ENCODE data around the gene DBR1. TPM values are rescaled to one million over a fixed set of nuclear protein-coding genes. Genes with fewer than 3 reads are reported as not detected.

The DBR1 gene
- total RNA-seq, 1 experiment from 2014 or later: 18.4 TPM

DNA sequence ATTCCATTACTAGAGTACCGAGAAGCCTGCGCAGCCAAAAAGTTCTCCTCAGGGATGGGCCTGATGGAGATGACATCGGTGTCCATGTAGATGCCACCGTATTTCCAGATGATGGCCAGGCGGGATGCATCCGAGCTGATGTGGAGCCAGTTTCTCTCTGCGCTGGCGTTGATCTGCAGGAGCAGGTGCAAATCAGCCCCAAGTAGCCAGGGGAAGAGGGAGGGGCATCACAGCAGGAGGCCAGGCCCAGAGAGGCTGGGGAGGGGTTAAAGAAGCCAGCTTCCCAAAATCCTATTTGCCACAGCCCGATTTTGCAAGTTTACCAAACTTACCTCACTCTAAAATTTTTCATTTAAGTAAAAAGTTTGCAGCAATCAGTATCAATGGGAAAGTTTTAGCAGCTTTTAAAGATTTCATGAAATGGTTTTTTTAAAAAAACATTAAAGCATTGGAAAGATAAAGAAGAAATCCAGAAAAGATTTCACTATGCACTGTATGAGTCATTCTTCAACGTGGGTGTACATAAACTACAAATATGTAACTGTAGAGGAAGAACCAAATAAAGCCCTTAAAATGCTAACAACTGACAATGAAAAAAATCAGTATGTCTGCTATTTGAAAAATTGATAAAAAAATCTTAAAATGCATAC lies 49.9 kb downstream of the DBR1 start:
- no peak overlapping the region for H2AFZ ChIP-seq
- no peak for TF ChIP-seq EZH2 (IDR thresholded peaks at IDR 0.05; ENCODE audit: low read depth)
- TF ChIP-seq, protein P1, sequence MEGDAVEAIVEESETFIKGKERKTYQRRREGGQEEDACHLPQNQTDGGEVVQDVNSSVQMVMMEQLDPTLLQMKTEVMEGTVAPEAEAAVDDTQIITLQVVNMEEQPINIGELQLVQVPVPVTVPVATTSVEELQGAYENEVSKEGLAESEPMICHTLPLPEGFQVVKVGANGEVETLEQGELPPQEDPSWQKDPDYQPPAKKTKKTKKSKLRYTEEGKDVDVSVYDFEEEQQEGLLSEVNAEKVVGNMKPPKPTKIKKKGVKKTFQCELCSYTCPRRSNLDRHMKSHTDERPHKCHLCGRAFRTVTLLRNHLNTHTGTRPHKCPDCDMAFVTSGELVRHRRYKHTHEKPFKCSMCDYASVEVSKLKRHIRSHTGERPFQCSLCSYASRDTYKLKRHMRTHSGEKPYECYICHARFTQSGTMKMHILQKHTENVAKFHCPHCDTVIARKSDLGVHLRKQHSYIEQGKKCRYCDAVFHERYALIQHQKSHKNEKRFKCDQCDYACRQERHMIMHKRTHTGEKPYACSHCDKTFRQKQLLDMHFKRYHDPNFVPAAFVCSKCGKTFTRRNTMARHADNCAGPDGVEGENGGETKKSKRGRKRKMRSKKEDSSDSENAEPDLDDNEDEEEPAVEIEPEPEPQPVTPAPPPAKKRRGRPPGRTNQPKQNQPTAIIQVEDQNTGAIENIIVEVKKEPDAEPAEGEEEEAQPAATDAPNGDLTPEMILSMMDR (conservative IDR thresholded peaks at IDR 0.05): no peak
- no peaks in the 10 kb centered on the region for H3F3A ChIP-seq (ENCODE audit: insufficient read depth, low read depth)
- H3K4me1 ChIP-seq (replicated peaks; ENCODE audit: insufficient read depth): no peaks in the 10 kb centered on the region
- ChIA-PET POLR2A (ENCODE audit: unreplicated experiment) (no interaction called here), CTCF (no interaction called here)
- no peaks in the 10 kb centered on the region; the same call in 1 of the 2 replicates for H3K27me3 ChIP-seq (ENCODE audit: insufficient read depth, low read depth)
- no peaks in the 10 kb centered on the region for H3K9me2 ChIP-seq (ENCODE audit: insufficient read depth)
- DNase-seq: no peak
- H3K27ac ChIP-seq: no peak overlapping the region
- no peak overlapping the region for H3K4me3 ChIP-seq
- no peaks in the 10 kb centered on the region for H3K36me3 ChIP-seq (ENCODE audit: low read depth)
- BruUV-seq (replicated peaks): no TSS peak
- H4K20me1 ChIP-seq (ENCODE audit: insufficient read depth): no peaks in the 10 kb centered on the region
- no peaks in the 10 kb centered on the region; the same call in 1 of the 2 replicates for H3K9me3 ChIP-seq (ENCODE audit: insufficient read depth, low read depth)
- intact Hi-C loops (cut with micrococcal nuclease; ENCODE audit: unreplicated experiment): no loop called here
- H3K79me2 ChIP-seq (ENCODE audit: low read depth): no peaks in the 10 kb centered on the region
- H3K4me2 ChIP-seq: no peak overlapping the region

DNA sequence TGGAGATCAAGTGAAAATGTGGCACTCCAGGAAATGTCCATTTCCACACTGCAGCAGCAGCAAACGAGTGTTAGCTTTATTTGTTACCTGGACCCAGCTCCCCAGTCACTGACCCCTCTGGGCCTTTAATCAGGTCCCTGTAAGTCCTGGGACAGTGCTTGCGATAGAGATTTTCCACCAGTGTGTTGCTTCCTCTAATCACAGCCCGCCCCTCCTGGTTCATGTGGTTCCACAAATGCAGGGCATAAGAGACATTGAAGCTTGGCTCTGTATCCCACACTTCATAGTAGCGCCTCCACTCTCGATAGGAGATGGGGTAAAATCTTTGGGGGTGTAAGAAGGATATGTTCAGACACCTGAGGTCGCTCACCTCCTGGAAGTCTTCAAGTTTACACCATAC lies 50.5 kb downstream of the DBR1 start:
- H3K27ac ChIP-seq: no peak overlapping the region
- no peak for DNase-seq
- H3K9me2 ChIP-seq (ENCODE audit: insufficient read depth): no peaks in the 10 kb centered on the region
- no peaks in the 10 kb centered on the region for H3F3A ChIP-seq (ENCODE audit: insufficient read depth, low read depth)
- intact Hi-C loops (cut with micrococcal nuclease; ENCODE audit: unreplicated experiment): no loop called here
- no peaks in the 10 kb centered on the region for H4K20me1 ChIP-seq (ENCODE audit: insufficient read depth)
- H3K27me3 ChIP-seq (ENCODE audit: insufficient read depth, low read depth): no peaks in the 10 kb centered on the region
- no peak overlapping the region for H3K4me3 ChIP-seq
- no peak for TF ChIP-seq EZH2 (IDR thresholded peaks at IDR 0.05; ENCODE audit: low read depth)
- TF ChIP-seq, protein P1 (conservative IDR thresholded peaks at IDR 0.05): no peak
- no peaks in the 10 kb centered on the region for H3K79me2 ChIP-seq (ENCODE audit: low read depth)
- ChIA-PET POLR2A (ENCODE audit: unreplicated experiment) (no interaction called here), CTCF (no interaction called here)
- H2AFZ ChIP-seq: no peak overlapping the region
- H3K9me3 ChIP-seq (ENCODE audit: insufficient read depth, low read depth): no peaks in the 10 kb centered on the region; the same call in 1 of the 2 replicates
- no peak overlapping the region for H3K4me2 ChIP-seq
- BruUV-seq (replicated peaks): no TSS peak
- no peaks in the 10 kb centered on the region for H3K4me1 ChIP-seq (replicated peaks; ENCODE audit: insufficient read depth)
- no peaks in the 10 kb centered on the region for H3K36me3 ChIP-seq (ENCODE audit: low read depth)

DNA sequence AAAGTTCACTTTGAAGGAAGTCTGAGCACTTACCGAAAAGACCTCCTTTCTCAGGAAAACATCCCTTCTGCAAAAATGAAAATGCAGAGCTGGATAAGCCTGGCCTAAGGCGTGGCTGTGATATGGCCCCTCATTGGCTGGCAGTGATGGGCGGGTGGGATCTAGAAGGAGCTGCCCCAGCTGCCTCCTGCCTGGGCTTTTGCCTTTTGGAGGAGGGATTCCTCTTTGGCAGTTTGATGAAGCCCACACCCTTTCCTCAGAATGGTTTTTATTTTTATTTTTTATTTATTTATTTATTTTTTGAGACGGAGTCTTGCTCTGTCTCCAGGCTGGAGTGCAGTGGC lies 55.3 kb downstream of the DBR1 start:
- no TSS peak for BruUV-seq (replicated peaks)
- Histone ChIP-seq H3K9me2 (ENCODE audit: insufficient read depth) (no peaks in the 10 kb centered on the region), H3K4me1 (replicated peaks; ENCODE audit: insufficient read depth) (peaks cover 3% of the 10 kb centered on the region), H3K4me2 (no peak overlapping the region), H3K36me3 (ENCODE audit: low read depth) (no peaks in the 10 kb centered on the region), H3K9me3 (ENCODE audit: insufficient read depth, low read depth) (no peaks in the 10 kb centered on the region; the same call in 1 of the 2 replicates), H3K4me3 (no peak overlapping the region), H4K20me1 (ENCODE audit: insufficient read depth) (no peaks in the 10 kb centered on the region), H3K27me3 (ENCODE audit: insufficient read depth, low read depth) (no peaks in the 10 kb centered on the region), H2AFZ (no peak overlapping the region), H3K79me2 (ENCODE audit: low read depth) (0 out of 2 replicates have a peak, but pooled peaks cover 2% of the 10 kb centered on the region), H3F3A (ENCODE audit: insufficient read depth, low read depth) (peaks cover 8% of the 10 kb centered on the region; the same call in 1 of the 2 replicates), H3K27ac (no peak overlapping the region)
- no peak for DNase-seq
- CTCF ChIA-PET: interaction anchor here (0.6 to 1.3 kb wide), 3 partner anchors 50 to 1378 kb away, joined by 3 to 7 read pairs (median 3); no protein-coding TSS in a partner anchor
- POLR2A ChIA-PET (ENCODE audit: unreplicated experiment): no interaction called here
- TF ChIP-seq EZH2 (IDR thresholded peaks at IDR 0.05; ENCODE audit: low read depth): no peak
- TF ChIP-seq, protein P1 (conservative IDR thresholded peaks at IDR 0.05): no peak
- intact Hi-C loops (cut with micrococcal nuclease; ENCODE audit: unreplicated experiment): loop anchor here (1.0 to 2.0 kb wide), 2 partner anchors 51 kb away; no protein-coding TSS in a partner anchor
